Kidney epithelial cell (primary cell): Measurements from ENCODE around the gene MYOM1. TPM values are rescaled to one million over a fixed set of nuclear protein-coding genes. Genes with fewer than 3 reads are reported as not detected.
A peak's percentile ranks its signal among the peaks of the same experiment; 100 is the strongest.

ENCODE experiments used
- DNase-seq: peaks from one replicate; pipeline ENCODE4 v3.0.0-alpha.2; 2010; ENCODE audit warnings: low read depth
- H3K27me3 ChIP-seq: 2 replicates; pipeline ENCODE4 v1.6.0; 2011; ENCODE audit warnings: low read length; ENCODE audit not compliant: control insufficient read depth, insufficient read depth
- H3K36me3 ChIP-seq: 2 replicates; pipeline ENCODE4 v1.5.1; 2011; ENCODE audit warnings: low read length; ENCODE audit not compliant: control insufficient read depth, insufficient read depth
- H3K4me3 ChIP-seq: 2 replicates; pipeline ENCODE4 v1.5.1; 2011; ENCODE audit warnings: low read depth, mild to moderate bottlenecking, control low read depth, low read length
- total RNA-seq: library from RNA; depleted of rRNA; stranded (reverse); fragments of >200 nt; gene quantifications from 2 replicates; pipeline ENCODE4 v1.2.3, GENCODE V29; 2015
- TF ChIP-seq, protein P1 (sequence below): IDR thresholded peaks from 2 replicates; pipeline ENCODE4 v1.5.1; 2011; ENCODE audit warnings: mild to moderate bottlenecking, moderate library complexity, low read length, control low read depth, inconsistent platforms; ENCODE audit not compliant: insufficient read depth, poor library complexity, severe bottlenecking

MYOM1 gene
- total RNA-seq, 1 donor from 2014 or later, result 0.04 TPM

DNA sequence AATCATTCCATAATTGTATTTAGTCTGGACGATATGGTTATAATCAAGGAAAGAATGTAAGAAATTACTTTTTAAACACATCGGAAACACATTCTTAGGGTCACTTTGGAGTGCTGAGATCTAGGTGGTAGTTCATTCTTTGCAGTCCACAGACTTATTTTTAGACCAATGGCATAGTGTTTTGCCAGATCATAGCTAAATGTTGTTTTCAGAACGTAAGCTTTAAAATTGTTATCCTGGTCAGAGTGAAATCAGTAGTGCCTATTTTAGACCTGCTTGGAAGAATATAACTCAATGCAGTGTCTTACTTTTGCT is 32.2 kb upstream of the MYOM1 start:
- Histone ChIP-seq H3K4me3 (no peak overlapping the region), H3K36me3 (no peaks in the 10 kb centered on the region), H3K27me3 (no peaks in the 10 kb centered on the region)
- TF ChIP-seq, protein P1, sequence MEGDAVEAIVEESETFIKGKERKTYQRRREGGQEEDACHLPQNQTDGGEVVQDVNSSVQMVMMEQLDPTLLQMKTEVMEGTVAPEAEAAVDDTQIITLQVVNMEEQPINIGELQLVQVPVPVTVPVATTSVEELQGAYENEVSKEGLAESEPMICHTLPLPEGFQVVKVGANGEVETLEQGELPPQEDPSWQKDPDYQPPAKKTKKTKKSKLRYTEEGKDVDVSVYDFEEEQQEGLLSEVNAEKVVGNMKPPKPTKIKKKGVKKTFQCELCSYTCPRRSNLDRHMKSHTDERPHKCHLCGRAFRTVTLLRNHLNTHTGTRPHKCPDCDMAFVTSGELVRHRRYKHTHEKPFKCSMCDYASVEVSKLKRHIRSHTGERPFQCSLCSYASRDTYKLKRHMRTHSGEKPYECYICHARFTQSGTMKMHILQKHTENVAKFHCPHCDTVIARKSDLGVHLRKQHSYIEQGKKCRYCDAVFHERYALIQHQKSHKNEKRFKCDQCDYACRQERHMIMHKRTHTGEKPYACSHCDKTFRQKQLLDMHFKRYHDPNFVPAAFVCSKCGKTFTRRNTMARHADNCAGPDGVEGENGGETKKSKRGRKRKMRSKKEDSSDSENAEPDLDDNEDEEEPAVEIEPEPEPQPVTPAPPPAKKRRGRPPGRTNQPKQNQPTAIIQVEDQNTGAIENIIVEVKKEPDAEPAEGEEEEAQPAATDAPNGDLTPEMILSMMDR, result no peak
- no peak for DNase-seq

DNA sequence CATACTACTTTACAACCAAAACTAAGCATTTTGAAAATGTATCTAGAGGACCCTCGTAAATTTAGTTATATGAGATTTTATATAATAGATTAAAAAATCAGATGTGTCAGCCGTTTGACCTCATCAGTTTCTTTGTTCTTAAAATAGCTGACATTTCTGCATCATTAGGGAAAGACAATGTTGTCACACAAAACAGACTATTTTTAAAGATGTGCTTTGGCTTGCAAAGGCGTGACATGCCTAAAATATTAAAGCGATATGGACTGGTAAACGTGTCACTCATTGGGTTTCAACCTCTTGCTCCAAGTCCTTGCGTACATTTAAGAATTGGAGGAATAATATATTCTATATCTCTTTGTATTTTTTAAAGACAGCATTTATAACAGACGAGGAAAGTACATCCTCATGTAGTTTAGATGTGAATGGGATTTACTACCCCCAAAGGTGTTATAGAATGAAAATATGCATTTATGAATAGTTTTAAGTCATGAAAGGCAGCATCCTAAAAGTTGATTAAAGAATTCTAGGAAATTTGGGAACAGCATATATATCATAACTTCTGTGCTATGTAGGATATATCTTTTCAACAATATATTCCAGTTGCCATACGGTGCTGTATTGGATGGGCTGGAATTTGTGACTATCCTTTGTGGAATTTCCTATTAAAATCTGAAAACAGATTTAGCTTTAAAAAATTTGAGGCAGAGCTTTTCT is 31.6 kb upstream of the MYOM1 start:
- TF ChIP-seq, protein P1, result no peak
- no peak overlapping the region for H3K4me3 ChIP-seq
- no peak for DNase-seq
- H3K27me3 ChIP-seq, result no peaks in the 10 kb centered on the region
- H3K36me3 ChIP-seq, result no peaks in the 10 kb centered on the region

DNA sequence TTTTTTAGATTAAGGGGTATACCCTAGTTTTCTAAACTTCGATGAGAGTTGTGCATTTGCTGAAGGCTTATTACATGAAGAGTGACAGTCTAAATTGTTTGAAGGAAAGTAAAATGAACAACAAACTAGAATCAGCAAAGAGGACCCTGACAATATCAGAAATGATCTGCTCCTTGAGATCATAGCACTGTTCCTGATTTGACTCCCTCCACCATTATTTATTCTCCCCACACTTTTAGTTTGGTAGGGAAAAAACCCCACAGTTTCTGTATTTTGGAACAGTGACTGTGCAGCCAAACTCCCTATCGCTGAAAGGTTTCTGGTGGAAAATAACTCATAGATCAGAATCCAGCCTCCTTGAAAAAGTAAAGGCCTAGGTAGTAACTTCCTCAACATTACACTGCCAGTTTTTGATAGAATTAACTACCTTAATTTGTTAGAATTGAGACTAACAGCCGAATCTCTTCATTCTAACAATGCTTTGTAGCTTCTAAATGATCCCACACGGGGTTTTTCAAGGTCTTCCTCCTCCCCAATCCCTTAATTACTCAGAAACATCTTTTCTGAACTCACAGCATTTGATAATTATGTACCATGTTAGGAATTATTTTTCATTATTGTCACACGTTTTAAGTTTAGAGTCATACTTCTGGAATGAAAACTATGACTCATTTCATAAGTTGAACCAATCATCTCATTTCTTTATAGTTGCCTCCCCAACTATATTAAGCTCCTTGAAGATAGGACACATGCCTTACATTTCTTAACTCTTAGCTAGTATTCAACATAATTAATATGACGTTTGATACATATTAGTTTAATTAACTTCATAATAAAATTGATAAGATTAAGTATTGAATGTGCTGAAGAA is 30.7 kb upstream of the MYOM1 start:
- H3K36me3 ChIP-seq, result no peaks in the 10 kb centered on the region
- H3K4me3 ChIP-seq, result no peak overlapping the region
- TF ChIP-seq, protein P1, result no peak
- DNase-seq, result no peak
- H3K27me3 ChIP-seq, result no peaks in the 10 kb centered on the region

DNA sequence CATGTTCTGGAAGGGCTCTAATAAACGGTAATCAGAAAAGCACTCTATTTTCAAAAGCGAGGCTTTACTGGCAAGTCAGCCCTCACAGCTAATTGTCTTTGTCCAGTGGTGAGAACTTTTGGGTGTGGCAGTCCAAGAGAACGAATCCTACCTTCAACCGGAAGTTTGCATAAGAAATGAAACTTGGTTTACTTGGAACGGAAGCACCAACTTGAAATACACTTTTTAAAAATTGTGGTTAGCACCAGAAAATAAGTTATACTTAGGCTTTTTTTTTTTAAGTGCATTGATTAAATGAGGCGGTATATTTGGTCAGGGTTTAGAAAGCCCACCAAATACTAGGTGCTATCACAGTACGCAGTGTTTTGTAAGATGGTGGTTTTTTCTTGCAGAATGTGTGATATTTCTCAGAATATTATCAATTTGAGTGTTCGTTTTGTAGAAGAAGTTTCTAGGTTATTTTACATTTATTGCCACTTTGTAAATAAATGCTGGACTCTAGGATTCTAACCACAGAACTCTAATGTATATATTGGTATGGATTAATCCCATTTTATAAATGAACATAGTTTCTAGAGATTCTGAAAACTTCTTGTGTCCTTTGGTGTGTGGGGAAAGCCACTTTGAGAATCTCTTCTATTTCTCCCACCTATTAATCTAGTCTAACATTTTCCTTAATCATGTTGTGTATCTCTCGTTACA is 29.0 kb upstream of the MYOM1 start:
- Histone ChIP-seq H3K36me3 (no peaks in the 10 kb centered on the region), H3K4me3 (peak overlapping the region; percentile 81), H3K27me3 (no peaks in the 10 kb centered on the region)
- TF ChIP-seq, protein P1, result no peak
- DNase-seq, result no peak

DNA sequence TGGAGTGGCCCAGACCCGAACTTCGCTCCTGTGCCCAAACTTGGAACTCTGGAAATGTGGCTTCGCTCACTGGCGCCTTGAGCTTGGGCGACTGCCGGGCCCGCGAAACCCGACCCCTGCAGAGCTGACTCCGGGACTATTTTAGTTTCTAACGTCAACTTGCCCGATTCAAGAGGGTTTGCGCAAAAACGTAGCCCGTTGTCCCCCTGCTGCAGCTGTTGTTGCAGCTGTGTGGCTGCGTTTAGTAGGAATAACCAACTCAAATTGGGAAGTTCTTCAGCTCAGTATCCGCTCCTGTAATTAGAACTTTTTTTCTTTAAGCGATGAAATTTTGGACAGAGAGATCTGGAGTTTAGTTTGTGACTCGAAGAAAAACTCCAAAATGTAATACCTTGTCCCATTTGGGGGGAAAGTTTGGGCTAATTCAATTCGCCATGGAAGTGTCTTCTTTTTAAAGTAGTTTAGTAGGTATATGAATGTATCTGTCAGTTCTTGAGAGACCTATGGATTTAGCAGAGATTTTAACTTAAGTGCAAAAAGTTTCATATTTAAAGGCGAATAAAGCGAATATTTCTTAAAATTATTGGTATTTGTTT is 28.4 kb upstream of the MYOM1 start:
- TF ChIP-seq, protein P1, result no peak
- Histone ChIP-seq H3K36me3 (no peaks in the 10 kb centered on the region), H3K27me3 (no peaks in the 10 kb centered on the region), H3K4me3 (peak overlapping the region; percentile 81)
- no peak for DNase-seq
